IMR-90 (cell line): ENCODE data around the gene BANP. TPM values are rescaled to one million over a fixed set of nuclear protein-coding genes. Genes with fewer than 3 reads are reported as not detected.

Experiments used
- ATAC-seq: fragments of 200-7000 bp; cut with Tn5 transposase; 2 replicates; pipeline ENCODE4 v1.9.1; 2020; ENCODE audit warnings: low read depth, mild to moderate bottlenecking, moderate library complexity
- BruUV-seq: library from RNA; stranded (reverse); fragments of 400-500 nt; replicated peaks from 2 replicates; lab custom pipeline; 2021; lab: Mats Ljungman, UMichigan
- CTCF ChIA-PET: fragments of 300-600 bp; formaldehyde crosslinking; extraction: SDS; loops from one replicate; lab custom pipeline; 2021; ENCODE audit warnings: antibody characterized with exemption; lab: Yijun Ruan, JAX
- POLR2A ChIA-PET: fragments of 300-600 bp; sonication (Branson Sonifier 250); formaldehyde crosslinking; loops from one replicate; lab custom pipeline; 2022; ENCODE audit warnings: antibody characterized with exemption; ENCODE audit not compliant: unreplicated experiment; lab: Charles Lee
- DNase-seq: peaks from one replicate; pipeline ENCODE4 v3.0.0; 2013
- H2AFZ ChIP-seq: replicated peaks from 2 replicates; pipeline ENCODE3; 2013; ENCODE audit warnings: low read length, mild to moderate bottlenecking; ENCODE audit not compliant: poor library complexity
- H2AK5ac ChIP-seq: 2 replicates; pipeline ENCODE4 v1.6.1; 2013; ENCODE audit warnings: low read depth, low read length, inconsistent platforms
- H2AK9ac ChIP-seq: replicated peaks from 2 replicates; pipeline ENCODE3; 2013; ENCODE audit warnings: mild to moderate bottlenecking, low read depth, low read length, moderate library complexity; ENCODE audit not compliant: poor library complexity
- H2BK120ac ChIP-seq: 2 replicates; pipeline ENCODE4 v1.6.1; 2013; ENCODE audit warnings: low read depth, low read length, inconsistent platforms
- H2BK15ac ChIP-seq: 3 replicates; pipeline ENCODE4 v1.6.1; 2013; ENCODE audit warnings: low read depth, low read length, inconsistent platforms
- H2BK20ac ChIP-seq: 2 replicates; pipeline ENCODE4 v1.6.1; 2013; ENCODE audit warnings: low read depth, mild to moderate bottlenecking, inconsistent platforms, low read length, moderate library complexity
- H2BK5ac ChIP-seq: 2 replicates; pipeline ENCODE4 v1.6.1; 2013; ENCODE audit warnings: mild to moderate bottlenecking, low read depth, low read length, inconsistent platforms; ENCODE audit not compliant: poor library complexity, severe bottlenecking
- H3K14ac ChIP-seq: replicated peaks from 2 replicates; pipeline ENCODE4 v1.6.1; 2013; ENCODE audit warnings: low read depth, low read length, inconsistent platforms
- H3K18ac ChIP-seq: 2 replicates; pipeline ENCODE4 v1.6.1; 2013; ENCODE audit warnings: low read depth, low read length, control low read depth
- H3K23ac ChIP-seq: 2 replicates; pipeline ENCODE4 v1.6.1; 2013; ENCODE audit warnings: low read depth, low read length, inconsistent platforms
- H3K27ac ChIP-seq: 2 replicates; pipeline ENCODE4 v1.5.1; 2013; ENCODE audit warnings: mild to moderate bottlenecking, control low read depth, low read length; ENCODE audit not compliant: insufficient read depth
- H3K27me3 ChIP-seq: 2 replicates; pipeline ENCODE4 v1.6.1; 2013; ENCODE audit warnings: low read length; ENCODE audit not compliant: control insufficient read depth, insufficient read depth
- H3K36me3 ChIP-seq: 2 replicates; pipeline ENCODE4 v1.6.1; 2013; ENCODE audit warnings: low read length, mixed read lengths; ENCODE audit not compliant: control insufficient read depth, insufficient read depth
- H3K4ac ChIP-seq: 2 replicates; pipeline ENCODE4 v1.6.1; 2013; ENCODE audit warnings: low read depth, low read length, inconsistent platforms
- H3K4me1 ChIP-seq: 2 replicates; pipeline ENCODE4 v1.6.1; 2013; ENCODE audit warnings: low read length, mixed read lengths; ENCODE audit not compliant: control insufficient read depth, insufficient read depth
- H3K4me2 ChIP-seq: 2 replicates; pipeline ENCODE4 v1.6.1; 2013; ENCODE audit warnings: low read depth, mild to moderate bottlenecking, control low read depth, low read length, moderate library complexity
- H3K4me3 ChIP-seq: 2 replicates; pipeline ENCODE4 v1.5.1; 2013; ENCODE audit warnings: low read depth, mild to moderate bottlenecking, control low read depth, low read length, moderate library complexity; ENCODE audit not compliant: insufficient read depth
- H3K56ac ChIP-seq: 2 replicates; pipeline ENCODE4 v1.6.1; 2013; ENCODE audit warnings: low read length, inconsistent platforms; ENCODE audit not compliant: insufficient read depth; ENCODE audit errors: extremely low read depth
- H3K79me1 ChIP-seq, 2 experiments: 2 replicates each; pipeline ENCODE4 v1.6.1; 2013; ENCODE audit warnings: low read length in 2 of 2, inconsistent platforms in 1 of 2, low read depth in 1 of 2
- H3K9ac ChIP-seq: 2 replicates; pipeline ENCODE4 v1.6.1; 2013; ENCODE audit warnings: low read depth, low read length, control low read depth
- H3K9me1 ChIP-seq: 2 replicates; pipeline ENCODE4 v1.6.1; 2013; ENCODE audit warnings: low read length, inconsistent platforms; ENCODE audit not compliant: insufficient read depth
- H3K9me3 ChIP-seq: 2 replicates; pipeline ENCODE4 v1.6.1; 2013; ENCODE audit warnings: low read length; ENCODE audit not compliant: control insufficient read depth, insufficient read depth
- H4K20me1 ChIP-seq: 2 replicates; pipeline ENCODE4 v1.6.1; 2013; ENCODE audit warnings: low read length, inconsistent platforms; ENCODE audit not compliant: insufficient read depth
- H4K5ac ChIP-seq: 2 replicates; pipeline ENCODE4 v1.6.1; 2013; ENCODE audit warnings: mild to moderate bottlenecking, low read depth, low read length, control low read depth
- H4K8ac ChIP-seq, 2 experiments: 2 replicates each; pipeline ENCODE4 v1.6.1; 2013; ENCODE audit warnings: low read depth in 2 of 2, low read length in 2 of 2, control low read depth in 1 of 2, inconsistent platforms in 1 of 2
- H4K91ac ChIP-seq: 2 replicates; pipeline ENCODE4 v1.6.1; 2013; ENCODE audit warnings: low read depth, low read length, inconsistent platforms; ENCODE audit not compliant: insufficient read depth
- BHLHE40 ChIP-seq: fragments of 150-350 bp; IDR thresholded peaks from 2 replicates; pipeline ENCODE4 v1.6.1; 2016; ENCODE audit warnings: mild to moderate bottlenecking, low read depth, low read length
- CEBPB ChIP-seq: IDR thresholded peaks from 2 replicates; pipeline ENCODE4 v1.6.1; 2012; ENCODE audit warnings: low read depth, low read length, improper control_type of control experiment
- CHD1 ChIP-seq: IDR thresholded peaks from 2 replicates; pipeline ENCODE4 v1.6.1; 2012; ENCODE audit warnings: low read depth, low read length, improper control_type of control experiment
- CTCF ChIP-seq: conservative IDR thresholded peaks from 2 replicates; pipeline ENCODE4 v1.5.1; 2012; ENCODE audit warnings: mild to moderate bottlenecking, low read depth, low read length, improper control_type of control experiment
- ELK1 ChIP-seq: fragments of 150-350 bp; IDR thresholded peaks from 2 replicates; pipeline ENCODE4 v1.6.1; 2016; ENCODE audit warnings: low read depth, mild to moderate bottlenecking, low read length, moderate library complexity, borderline replicate concordance
- MAFK ChIP-seq: IDR thresholded peaks from 2 replicates; pipeline ENCODE4 v1.6.1; 2012; ENCODE audit warnings: low read depth, low read length, improper control_type of control experiment
- MAZ ChIP-seq: IDR thresholded peaks from 2 replicates; pipeline ENCODE4 v1.6.1; 2012; ENCODE audit warnings: low read depth, mild to moderate bottlenecking, low read length, improper control_type of control experiment, moderate library complexity, borderline replicate concordance
- MXI1 ChIP-seq: IDR thresholded peaks from 2 replicates; pipeline ENCODE4 v1.6.1; 2012; ENCODE audit warnings: low read depth, mild to moderate bottlenecking, low read length, moderate library complexity, borderline replicate concordance
- RAD21 ChIP-seq: IDR thresholded peaks from 2 replicates; pipeline ENCODE4 v1.6.1; 2012; ENCODE audit warnings: low read length, improper control_type of control experiment
- RCOR1 ChIP-seq: IDR thresholded peaks from 2 replicates; pipeline ENCODE4 v1.6.1; 2012; ENCODE audit warnings: mild to moderate bottlenecking, low read length, improper control_type of control experiment; ENCODE audit not compliant: insufficient replicate concordance
- RFX5 ChIP-seq: IDR thresholded peaks from 2 replicates; pipeline ENCODE4 v1.8.0; 2012; ENCODE audit warnings: low read depth, mild to moderate bottlenecking, low read length, moderate library complexity
- SMC3 ChIP-seq: fragments of 150-350 bp; IDR thresholded peaks from 2 replicates; pipeline ENCODE4 v1.6.1; 2016; ENCODE audit warnings: low read depth, mild to moderate bottlenecking, antibody characterized with exemption, low read length, moderate library complexity
- USF2 ChIP-seq: fragments of 150-350 bp; IDR thresholded peaks from 2 replicates; pipeline ENCODE4 v1.6.1; 2017; ENCODE audit warnings: mild to moderate bottlenecking, antibody characterized with exemption, low read length, low read depth
- WGBS, 2 experiments: methylation state at CpG; one replicate each; pipeline versions ENCODE4 v1.1.5 to v1.1.7; 2013; ENCODE audit warnings: missing lambda C conversion rate in 2 of 2; ENCODE audit not compliant: insufficient read length in 1 of 2; ENCODE audit errors: extremely low coverage in 2 of 2; 5-methylcytosine and 5-hydroxymethylcytosine counted together
- dilution Hi-C: fragments of 300-500 bp; cut with HindIII; formaldehyde crosslinking; loops from one replicate; pipeline ENCODE4 v1.14.3; 2018; ENCODE audit warnings: low sequenced_read_pairs; ENCODE audit not compliant: unreplicated experiment
- in situ Hi-C: fragments of 300-500 bp; cut with MboI; formaldehyde crosslinking; loops from 3 replicates; pipeline ENCODE4 v1.14.3; 2019; ENCODE audit warnings: low sequenced_read_pairs, inconsistent platforms, mixed read lengths
- intact Hi-C: fragments of 100-400 bp; cut with micrococcal nuclease; formaldehyde crosslinking; loops from 2 replicates; pipeline ENCODE4 v1.10.0; 2022
- polyA plus RNA-seq, 3 experiments: library from polyadenylated mRNA; depleted of rRNA; stranded (reverse); fragments of >200 nt; gene quantifications; 2 replicates each; pipeline ENCODE4 v1.2.3, GENCODE V29; 2012; ENCODE audit warnings: low replicate concordance in 1 of 3
- total RNA-seq: library from RNA; depleted of rRNA; stranded (reverse); fragments of >200 nt; gene quantifications from 2 replicates; pipeline ENCODE4 v1.2.3, GENCODE V29; 2012

Gene BANP
- total and polyA plus RNA-seq, 2 of the 4 experiments (the other 2 are of a cell fraction) = 17.4 to 17.9 TPM

GRCh38 chr16:88071908-88072307 lies 120.7 kb downstream of the BANP start:
- Histone ChIP-seq H3K9me1 (no peaks in the 10 kb centered on the region; the same call in 1 of the 2 replicates), H4K91ac (no peak overlapping the region), H2BK15ac (no peak overlapping the region), H3K79me1 (no peaks in the 10 kb centered on the region), H4K5ac (no peak overlapping the region), H2BK5ac (no peak overlapping the region), H3K4me1 (no peaks in the 10 kb centered on the region), H3K36me3 (peaks cover 33% of the 10 kb centered on the region), H2AK5ac (no peak overlapping the region), H3K4me2 (no peak overlapping the region), H2BK20ac (no peak overlapping the region), H3K9ac (no peak overlapping the region), H2BK120ac (no peak overlapping the region), H4K20me1 (no peaks in the 10 kb centered on the region; the same call in 1 of the 2 replicates), H3K4ac (no peak overlapping the region), H3K56ac (no peak overlapping the region), H4K8ac (no peak overlapping the region), H3K9me3 (no peaks in the 10 kb centered on the region), H3K23ac (no peak overlapping the region), H3K18ac (no peak overlapping the region), H3K14ac (no peak overlapping the region), H2AFZ (no peak overlapping the region), H3K27me3 (no peaks in the 10 kb centered on the region), H3K27ac (no peak overlapping the region), H2AK9ac (peak overlapping the region; percentile 42), H3K4me3 (no peak overlapping the region)
- TF ChIP-seq MAZ (no peak), BHLHE40 (no peak), ELK1 (no peak), MAFK (no peak), RCOR1 (no peak), USF2 (no peak), RAD21 (no peak), RFX5 (no peak), CEBPB (no peak), CHD1 (no peak), CTCF (no peak), MXI1 (no peak), SMC3 (no peak)
- POLR2A ChIA-PET = no interaction called here
- CTCF ChIA-PET = no interaction called here
- in situ Hi-C loops = no loop called here
- DNase-seq (no peak), ATAC-seq (no peak)
- BruUV-seq = no TSS peak
- dilution Hi-C loops = no loop called here
- intact Hi-C loops = no loop called here
- WGBS, 2 experiments = 94% methylated on average over 29 of the region's 33 CpGs; no CpG with 5 or more reads in 1 of the 2 experiments
